ENCODE data around the gene SART1.
"Not testable (repeated sequence)": the region's sequence is repeated elsewhere in the genome, so short reads cannot be mapped to it uniquely, and the experiment has no call there.

Gene SART1

GRCh38 chr11:65987336-65987735 lies 25.8 kb downstream of the SART1 start:
- no peak for DNase-seq (ENCODE audit: low read depth in 1 of 2, low spot score in 1 of 2)

GRCh38 chr11:65988791-65989592 lies 27.5 kb downstream of the SART1 start:
- DNase-seq (ENCODE audit: low read depth in 1 of 2, low spot score in 1 of 2) = peak; percentile 60 to 79

- DNase-seq (ENCODE audit: low read depth in 1 of 2, low spot score in 1 of 2) = no peak
Observed at GRCh38 chr11:65992056-65992455, 30.5 kb downstream of the SART1 start.

- DNase-seq (ENCODE audit: low read depth in 1 of 2, low spot score in 1 of 2) = no peak
Observed at GRCh38 chr11:65997286-65997685, 35.8 kb downstream of the SART1 start.

GRCh38 chr11:66001942-66002647 lies 40.6 kb downstream of the SART1 start, which contains the start of the genes BANF1 and EIF1AD:
Gene BANF1, plus strand, starts transcription at chr11:66002503. Its CDS starts 748 bp downstream, at chr11:66003251.
Gene EIF1AD, minus strand, starts transcription at chr11:66002157. Its CDS starts 1,768 bp downstream, at chr11:66000389.
- peak; percentile 78 to 83 for DNase-seq (ENCODE audit: low read depth in 1 of 2, low spot score in 1 of 2)

- DNase-seq (ENCODE audit: low read depth in 1 of 2, low spot score in 1 of 2) = peak in 1 of 2 donors; percentile 59
Observed at GRCh38 chr11:66002648-66003225, 41.2 kb downstream of the SART1 start.

GRCh38 chr11:66003291-66003690 lies 41.8 kb downstream of the SART1 start:
- DNase-seq (ENCODE audit: low read depth in 1 of 2, low spot score in 1 of 2) = no peak

GRCh38 chr11:66004186-66004585 lies 42.7 kb downstream of the SART1 start:
- no peak for DNase-seq (ENCODE audit: low read depth in 1 of 2, low spot score in 1 of 2)

GRCh38 chr11:66006134-66006890 lies 44.8 kb downstream of the SART1 start:
- DNase-seq (ENCODE audit: low read depth in 1 of 2, low spot score in 1 of 2) = no peak

- DNase-seq (ENCODE audit: low read depth in 1 of 2, low spot score in 1 of 2) = no peak
Observed at GRCh38 chr11:66006891-66007176, 45.3 kb downstream of the SART1 start.

- no peak for DNase-seq (ENCODE audit: low read depth in 1 of 2, low spot score in 1 of 2)
Observed at GRCh38 chr11:66007201-66007634, 45.7 kb downstream of the SART1 start.

- no peak for DNase-seq (ENCODE audit: low read depth in 1 of 2, low spot score in 1 of 2)
Observed at GRCh38 chr11:66008095-66008467, 46.5 kb downstream of the SART1 start.

- DNase-seq (ENCODE audit: low read depth in 1 of 2, low spot score in 1 of 2) = no peak
Observed at GRCh38 chr11:66008468-66009101, 47.1 kb downstream of the SART1 start.

GRCh38 chr11:66010036-66010435 lies 48.5 kb downstream of the SART1 start:
- not testable (repeated sequence) for DNase-seq (ENCODE audit: low read depth in 1 of 2, low spot score in 1 of 2)

GRCh38 chr11:66011239-66011784 lies 49.8 kb downstream of the SART1 start:
- DNase-seq (ENCODE audit: low read depth in 1 of 2, low spot score in 1 of 2) = no peak

- no peak for DNase-seq (ENCODE audit: low read depth in 1 of 2, low spot score in 1 of 2)
Observed at GRCh38 chr11:66011785-66012303, 50.3 kb downstream of the SART1 start, which contains the start of gene CST6. Gene CST6, plus strand, starts transcription at chr11:66012008. Its CDS starts 37 bp downstream, at chr11:66012045.

GRCh38 chr11:66012371-66012945 lies 50.9 kb downstream of the SART1 start:
- DNase-seq (ENCODE audit: low read depth in 1 of 2, low spot score in 1 of 2) = no peak

- no peak for DNase-seq (ENCODE audit: low read depth in 1 of 2, low spot score in 1 of 2)
Observed at GRCh38 chr11:66012946-66013761, 51.6 kb downstream of the SART1 start.

- DNase-seq (ENCODE audit: low read depth in 1 of 2, low spot score in 1 of 2) = no peak
Observed at GRCh38 chr11:66013762-66014100, 52.2 kb downstream of the SART1 start.
